ENCODE measurements around the gene NEK6.

DNA sequence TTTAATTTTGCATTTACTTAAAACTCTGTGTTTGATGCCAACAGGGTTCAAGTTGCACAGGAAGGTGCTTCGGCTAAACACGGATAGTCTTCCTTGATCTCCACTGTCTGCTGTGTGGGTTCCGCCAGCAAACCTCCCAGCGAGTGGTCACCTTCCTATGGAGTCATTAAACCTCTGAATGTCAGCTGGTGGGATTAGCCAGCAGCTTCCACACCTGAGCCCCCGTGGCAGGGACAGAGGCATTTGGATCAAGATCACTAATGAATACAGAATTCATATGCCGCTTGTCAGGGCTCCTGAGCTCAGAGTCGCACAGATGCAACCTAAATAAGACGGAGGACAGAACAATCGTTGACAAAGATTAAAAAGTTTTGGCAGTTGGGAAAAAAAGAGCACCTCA, 118.0 kb downstream of the NEK6 start:
- TF ChIP-seq, protein P1, sequence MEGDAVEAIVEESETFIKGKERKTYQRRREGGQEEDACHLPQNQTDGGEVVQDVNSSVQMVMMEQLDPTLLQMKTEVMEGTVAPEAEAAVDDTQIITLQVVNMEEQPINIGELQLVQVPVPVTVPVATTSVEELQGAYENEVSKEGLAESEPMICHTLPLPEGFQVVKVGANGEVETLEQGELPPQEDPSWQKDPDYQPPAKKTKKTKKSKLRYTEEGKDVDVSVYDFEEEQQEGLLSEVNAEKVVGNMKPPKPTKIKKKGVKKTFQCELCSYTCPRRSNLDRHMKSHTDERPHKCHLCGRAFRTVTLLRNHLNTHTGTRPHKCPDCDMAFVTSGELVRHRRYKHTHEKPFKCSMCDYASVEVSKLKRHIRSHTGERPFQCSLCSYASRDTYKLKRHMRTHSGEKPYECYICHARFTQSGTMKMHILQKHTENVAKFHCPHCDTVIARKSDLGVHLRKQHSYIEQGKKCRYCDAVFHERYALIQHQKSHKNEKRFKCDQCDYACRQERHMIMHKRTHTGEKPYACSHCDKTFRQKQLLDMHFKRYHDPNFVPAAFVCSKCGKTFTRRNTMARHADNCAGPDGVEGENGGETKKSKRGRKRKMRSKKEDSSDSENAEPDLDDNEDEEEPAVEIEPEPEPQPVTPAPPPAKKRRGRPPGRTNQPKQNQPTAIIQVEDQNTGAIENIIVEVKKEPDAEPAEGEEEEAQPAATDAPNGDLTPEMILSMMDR (conservative IDR thresholded peaks at IDR 0.05; ENCODE audit: low read depth, low read length) = no peak
- TF ChIP-seq EZH2 (IDR thresholded peaks at IDR 0.05; ENCODE audit: low read length, unreplicated experiment) = no peak
